ENCODE results near the gene TTLL12.

- TF ChIP-seq CTCF (IDR thresholded peaks at IDR 0.05) (no peak), POLR2A (IDR thresholded peaks at IDR 0.05) (no peak), EP300 (IDR thresholded peaks at IDR 0.05) (no peak)
These were observed 22.0 kb upstream of the TTLL12 start for GRCh38 chr22:43208703-43209522.

Measured in tibial nerve (tissue), 4 donors.